Activated T-helper 2 cell treated with anti-CD3 and anti-CD28 coated beads, Interferon-gamma antibody, Interleukin-2, Interleukin-4, amounts not matched to agents 10 μg/mL and 5 μg/mL and 100 μg/mL, durations not matched to agents 14 hours and 24 hours and 36 hours (primary cell): ENCODE measurements around the gene TMEM52B. TPM values are rescaled to one million over a fixed set of nuclear protein-coding genes. Genes with fewer than 3 reads are reported as not detected.
A peak's percentile ranks its signal among the peaks of the same experiment; 100 is the strongest.

Experiments
- DNase-seq: peaks from one replicate; pipeline ENCODE4 v3.0.0; 2021; ENCODE audit warnings: low spot score
- H3K27ac Mint-ChIP-seq: one replicate; pipeline ENCODE4 v1.8.0; 2021; ENCODE audit warnings: mixed read lengths
- H3K27me3 Mint-ChIP-seq: one replicate; pipeline ENCODE4 v1.8.0; 2021; ENCODE audit warnings: low read depth, mixed read lengths
- H3K36me3 Mint-ChIP-seq: one replicate; pipeline ENCODE4 v1.8.0; 2021; ENCODE audit warnings: low read depth, mixed read lengths
- H3K4me1 Mint-ChIP-seq: one replicate; pipeline ENCODE4 v1.8.0; 2021; ENCODE audit warnings: low read depth, mixed read lengths
- H3K4me3 Mint-ChIP-seq: one replicate; pipeline ENCODE4 v1.8.0; 2021; ENCODE audit warnings: low read depth, mild to moderate bottlenecking, moderate library complexity, mixed read lengths
- H3K9me3 Mint-ChIP-seq: one replicate; pipeline ENCODE4 v1.8.0; 2021; ENCODE audit warnings: mixed read lengths
- intact Hi-C: fragments of 100-400 bp; cut with micrococcal nuclease; formaldehyde crosslinking; loops from one replicate; pipeline ENCODE4 v1.15.1; 2023
- total RNA-seq: library from RNA; stranded (reverse); gene quantifications from 2 replicates; pipeline ENCODE4 v1.2.3, GENCODE V29; 2022

Gene TMEM52B
- total RNA-seq, result not detected in 2 replicates

DNA sequence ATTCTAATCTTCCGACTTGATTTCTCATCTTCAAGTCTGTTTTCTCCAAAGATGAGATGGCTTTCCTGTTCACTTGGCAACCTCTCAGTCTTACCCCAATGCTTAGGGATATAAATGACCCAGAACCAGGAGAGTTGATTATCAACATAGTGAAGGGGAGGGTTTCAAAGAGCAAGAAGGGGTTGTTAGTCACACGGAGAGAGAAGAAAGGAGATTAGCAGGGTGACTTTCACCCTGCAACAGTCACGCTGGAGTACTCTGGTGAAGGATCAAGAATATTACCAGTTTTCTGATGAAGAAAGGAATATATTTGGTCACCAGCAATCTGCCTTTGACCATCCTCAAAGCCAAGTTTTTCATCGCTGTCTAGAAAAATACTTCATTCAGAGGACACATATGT is at the start of gene TMEM52B:
TMEM52B (plus strand) TSS at position 212 of the 400 bp plus-strand sequence. CDS start 543 bp downstream, outside the sequence.
- Mint-ChIP-seq H3K36me3 (no peaks in the 10 kb centered on the region), H3K9me3 (no peaks in the 10 kb centered on the region), H3K4me1 (no peaks in the 10 kb centered on the region), H3K27me3 (peaks cover 30% of the 10 kb centered on the region), H3K27ac (no peak within 1 kb of the TSS), H3K4me3 (no peak within 1 kb of the TSS)
- no peak for DNase-seq
- intact Hi-C loops, result no loop called here

DNA sequence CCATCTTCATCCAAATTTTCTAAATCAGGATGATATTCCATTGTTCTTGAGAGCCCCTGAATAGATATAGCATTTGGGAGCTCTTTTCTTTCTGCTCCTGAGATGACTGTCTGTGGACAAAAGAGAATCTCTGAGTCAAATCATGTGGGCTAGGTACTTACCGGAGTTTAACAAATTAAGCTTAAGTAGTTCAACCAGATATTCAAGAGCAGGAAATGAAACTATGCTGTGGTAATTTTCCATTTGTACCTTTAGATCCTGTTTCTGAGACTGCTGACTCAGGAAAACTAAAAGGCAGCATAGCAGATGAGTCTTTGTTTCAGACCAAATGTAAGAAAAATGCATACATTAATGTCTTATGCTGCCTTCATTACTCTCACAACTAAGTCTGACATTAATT is 48.8 kb upstream of the TMEM52B start, which contains the start of gene CLEC7A:
CLEC7A (minus strand) TSS at position 158 of the 400 bp plus-strand sequence; CDS start at position 41, 117 bp downstream.
- Mint-ChIP-seq H3K27me3 (peaks cover 34% of the 10 kb centered on the region), H3K4me3 (no peak within 1 kb of the TSS), H3K36me3 (no peaks in the 10 kb centered on the region), H3K9me3 (no peaks in the 10 kb centered on the region), H3K27ac (no peak within 1 kb of the TSS), H3K4me1 (peaks cover 15% of the 10 kb centered on the region)
- intact Hi-C loops, result no loop called here
- DNase-seq, result no peak

DNA sequence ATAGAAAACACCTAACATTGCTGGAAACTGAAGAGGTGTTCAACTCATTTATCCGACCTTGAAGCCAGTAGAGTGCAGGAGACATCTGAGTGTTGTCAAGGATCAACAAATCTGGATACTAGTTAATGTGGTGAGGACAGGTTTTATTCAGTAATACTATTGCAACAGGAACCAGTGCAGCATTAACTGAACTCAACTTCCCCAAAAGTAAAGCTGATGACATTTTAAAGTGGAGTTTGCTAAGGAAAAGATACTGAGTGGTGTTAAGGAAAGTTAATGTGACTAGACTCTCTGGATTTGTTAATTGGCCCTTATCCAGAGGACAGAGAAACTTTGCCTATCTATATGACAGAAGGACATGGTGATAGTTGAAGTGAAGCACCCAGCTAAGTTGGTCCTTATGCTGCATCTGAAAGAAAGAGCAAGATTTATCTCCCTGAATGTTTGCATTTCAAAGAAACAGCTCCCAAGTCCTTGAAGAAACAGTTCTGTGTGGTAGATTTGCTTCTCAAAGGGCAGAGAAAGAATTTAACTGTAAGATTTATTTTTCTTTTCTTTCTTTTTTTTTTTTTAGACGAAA is 47.6 kb upstream of the TMEM52B start:
- H3K27ac Mint-ChIP-seq, result no peak overlapping the region
- peaks cover 15% of the 10 kb centered on the region for H3K4me1 Mint-ChIP-seq
- intact Hi-C loops, result no loop called here

DNA sequence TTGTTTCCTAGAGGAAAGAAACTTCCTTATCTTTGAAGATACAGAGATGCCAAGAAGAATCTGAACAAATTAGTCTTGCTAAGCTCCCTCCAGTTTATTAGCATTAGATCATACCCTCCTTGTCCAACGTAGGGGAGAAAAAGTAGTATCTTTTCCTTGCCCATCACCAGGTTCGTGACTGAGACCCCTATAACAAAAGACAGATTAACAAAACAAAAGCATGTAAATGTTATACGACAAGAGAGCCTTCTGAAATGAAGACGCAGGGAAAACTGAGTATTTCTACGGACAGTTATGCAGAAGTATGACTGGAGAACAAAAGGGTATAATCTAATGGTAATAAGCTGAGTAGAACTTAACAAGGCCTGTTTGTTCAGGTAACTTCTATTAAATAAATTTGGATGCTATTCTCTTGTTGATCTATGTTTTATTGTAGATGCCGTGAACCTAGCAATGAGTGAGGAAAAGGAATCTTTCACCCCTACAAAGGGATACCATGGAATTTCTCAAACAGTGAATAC is 45.9 kb upstream of the TMEM52B start:
- Mint-ChIP-seq H3K27ac (no peak overlapping the region), H3K27me3 (peaks cover 25% of the 10 kb centered on the region), H3K36me3 (no peaks in the 10 kb centered on the region), H3K4me3 (no peak overlapping the region), H3K9me3 (no peaks in the 10 kb centered on the region), H3K4me1 (peaks cover 15% of the 10 kb centered on the region)
- intact Hi-C loops, result no loop called here
- no peak for DNase-seq

More for the DNA sequence above, 47.6 kb upstream of the TMEM52B start:
- H3K4me3 Mint-ChIP-seq, result no peak overlapping the region
- H3K27me3 Mint-ChIP-seq, result peaks cover 31% of the 10 kb centered on the region
- no peaks in the 10 kb centered on the region for H3K9me3 Mint-ChIP-seq
- no peak for DNase-seq
- H3K36me3 Mint-ChIP-seq, result no peaks in the 10 kb centered on the region

DNA sequence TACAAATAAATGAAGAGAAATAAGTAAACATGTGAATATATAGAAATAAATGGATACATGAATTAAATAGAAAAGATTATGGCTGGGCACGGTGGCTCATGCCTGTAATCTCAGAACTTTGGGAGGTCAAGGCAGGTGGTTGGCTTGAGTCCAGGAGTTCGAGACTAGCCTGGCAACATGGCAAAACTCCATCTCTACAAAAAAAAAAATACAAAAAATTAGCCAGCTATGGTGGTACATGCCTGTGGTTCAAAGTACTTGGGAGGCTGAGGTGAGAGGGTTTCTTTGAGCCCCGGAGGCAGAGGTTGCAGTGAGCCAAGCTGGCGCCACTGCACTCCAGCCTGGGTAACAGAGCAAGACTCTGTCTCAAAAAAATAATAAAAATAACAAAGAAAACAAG is 43.7 kb upstream of the TMEM52B start:
- H3K36me3 Mint-ChIP-seq, result no peaks in the 10 kb centered on the region
- intact Hi-C loops, result no loop called here
- H3K4me3 Mint-ChIP-seq, result no peak overlapping the region
- peaks cover 18% of the 10 kb centered on the region for H3K27me3 Mint-ChIP-seq
- H3K27ac Mint-ChIP-seq, result no peak overlapping the region
- no peak for DNase-seq
- H3K4me1 Mint-ChIP-seq, result peaks cover 7% of the 10 kb centered on the region
- no peaks in the 10 kb centered on the region for H3K9me3 Mint-ChIP-seq

DNA sequence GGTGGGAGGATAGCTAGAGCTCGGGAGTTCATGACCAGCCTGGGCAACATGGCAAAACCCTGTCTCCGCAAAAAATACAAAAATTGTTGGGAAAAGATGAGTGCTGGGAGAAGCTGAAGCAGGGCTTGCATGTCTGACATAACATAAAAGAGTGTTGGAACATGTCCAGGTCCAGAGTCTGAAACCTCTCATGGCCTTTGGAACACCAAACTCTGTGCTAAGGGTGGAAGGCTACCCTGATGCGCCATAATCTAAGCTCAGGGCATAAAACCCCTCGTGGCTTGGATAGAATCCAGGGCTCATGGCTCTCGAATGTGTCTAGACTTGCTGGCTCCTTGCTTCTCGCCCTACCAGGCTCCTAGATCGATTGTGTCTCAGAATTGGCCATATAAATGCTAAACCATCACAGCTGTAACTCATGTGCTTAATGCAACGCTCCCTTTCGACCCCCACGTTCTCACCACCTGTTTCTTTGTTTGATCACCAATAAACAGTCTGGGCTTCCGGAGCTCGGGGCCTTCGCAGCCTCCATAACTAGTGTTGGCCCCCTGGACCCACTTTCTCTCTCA is 42.1 kb upstream of the TMEM52B start:
- Mint-ChIP-seq H3K27ac (no peak overlapping the region), H3K36me3 (no peaks in the 10 kb centered on the region), H3K4me1 (no peaks in the 10 kb centered on the region), H3K9me3 (no peaks in the 10 kb centered on the region), H3K27me3 (peaks cover 18% of the 10 kb centered on the region), H3K4me3 (no peak overlapping the region)
- DNase-seq, result no peak
- intact Hi-C loops, result no loop called here

DNA sequence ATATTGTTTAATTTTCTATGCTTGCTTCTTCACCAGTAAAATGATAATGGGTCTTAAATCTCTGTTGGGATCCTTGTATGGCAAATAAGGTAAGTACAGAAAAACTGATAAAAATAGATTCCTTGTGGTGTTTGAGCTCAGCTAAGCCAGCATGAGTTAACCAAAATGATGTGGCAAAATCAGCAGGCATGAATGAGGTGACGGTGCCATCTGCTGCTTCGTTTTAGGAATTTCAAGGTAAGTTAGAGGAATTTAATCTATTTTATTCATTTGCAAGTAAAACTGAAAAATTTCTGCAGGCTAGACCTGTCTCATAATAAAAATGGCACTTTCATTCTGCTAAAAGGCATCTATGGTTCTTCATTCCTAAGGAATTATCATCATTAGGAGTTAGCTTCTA is 38.8 kb upstream of the TMEM52B start:
- Mint-ChIP-seq H3K4me3 (no peak overlapping the region), H3K27ac (no peak overlapping the region), H3K9me3 (no peaks in the 10 kb centered on the region), H3K4me1 (no peaks in the 10 kb centered on the region), H3K27me3 (peaks cover 37% of the 10 kb centered on the region), H3K36me3 (no peaks in the 10 kb centered on the region)
- intact Hi-C loops, result loop anchor here (1.0 to 5.0 kb wide), 4 partner anchors 107 to 390 kb away; no protein-coding TSS in a partner anchor
- DNase-seq, result peak; percentile 16

DNA sequence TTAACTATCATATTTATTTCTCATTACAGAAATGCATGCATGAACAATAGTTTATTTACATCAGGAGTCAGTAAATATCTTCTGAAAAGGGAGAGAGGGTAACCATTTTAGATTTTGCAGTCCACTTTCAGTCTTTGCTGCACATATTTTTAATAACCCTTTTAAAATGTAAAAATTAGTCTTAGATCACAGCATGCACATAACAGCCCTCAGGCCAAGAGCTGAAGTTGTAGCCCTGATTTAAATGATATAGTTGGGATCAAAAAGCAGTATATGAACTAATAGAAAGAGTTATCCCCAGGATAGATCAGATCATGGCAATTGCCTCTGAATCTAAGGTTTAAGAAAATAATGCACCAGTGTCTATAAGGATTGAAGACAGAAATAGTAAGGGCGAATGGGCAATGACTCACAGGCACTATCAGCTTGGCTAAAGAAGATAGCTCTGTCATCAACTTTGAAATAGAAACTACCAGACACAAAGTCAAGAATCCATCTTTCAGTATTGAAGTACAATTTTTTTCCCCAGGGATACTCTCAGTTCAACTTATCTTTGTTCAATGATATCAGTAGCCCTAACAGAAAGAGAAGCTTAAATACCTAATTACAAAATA is 35.7 kb upstream of the TMEM52B start:
- no peak for DNase-seq
- no peak overlapping the region for H3K4me3 Mint-ChIP-seq
- H3K4me1 Mint-ChIP-seq, result no peaks in the 10 kb centered on the region
- no peaks in the 10 kb centered on the region for H3K36me3 Mint-ChIP-seq
- H3K27me3 Mint-ChIP-seq, result peaks cover 28% of the 10 kb centered on the region
- no peak overlapping the region for H3K27ac Mint-ChIP-seq
- no peaks in the 10 kb centered on the region for H3K9me3 Mint-ChIP-seq
- intact Hi-C loops, result loop anchor here (5.0 kb wide), 2 partner anchors 201 to 331 kb away; no protein-coding TSS in a partner anchor

DNA sequence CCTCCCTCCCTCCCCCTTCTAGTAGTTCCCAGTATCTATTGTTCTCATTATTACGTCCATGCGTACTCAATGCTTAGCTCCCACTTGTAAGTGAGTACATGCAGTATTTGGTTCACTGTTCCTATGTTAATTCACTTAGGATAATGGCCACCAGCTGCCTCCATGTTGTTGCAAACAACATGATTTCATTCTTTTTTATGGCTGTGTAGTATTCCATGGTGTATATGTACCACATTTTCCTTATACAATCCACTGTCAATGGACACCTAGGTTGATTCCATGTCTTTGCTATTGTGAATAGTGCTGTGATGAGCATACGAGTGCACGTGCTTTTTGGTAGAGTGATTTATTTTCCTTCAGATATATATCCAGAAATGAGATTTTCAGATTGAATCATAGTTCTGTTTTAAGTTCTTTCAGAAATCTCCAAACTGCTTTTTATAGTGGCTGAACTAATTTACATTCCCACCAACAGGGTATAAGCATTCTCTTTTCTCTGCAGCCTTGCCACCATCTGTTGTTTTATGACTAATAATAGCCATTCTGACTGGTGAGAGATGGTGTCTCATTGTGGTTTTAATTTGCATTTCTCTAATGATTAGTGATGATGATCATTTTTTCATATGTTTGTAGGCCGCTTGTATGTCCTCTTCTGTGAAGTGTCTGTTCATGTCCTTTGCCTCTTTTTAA is 31.0 kb upstream of the TMEM52B start:
- Mint-ChIP-seq H3K27ac (no peak overlapping the region), H3K9me3 (no peaks in the 10 kb centered on the region), H3K36me3 (no peaks in the 10 kb centered on the region), H3K4me1 (no peaks in the 10 kb centered on the region), H3K4me3 (no peak overlapping the region), H3K27me3 (peaks cover 41% of the 10 kb centered on the region)
- DNase-seq, result no peak
- intact Hi-C loops, result loop anchor here (5.0 kb wide), 1 partner anchor 96 kb away; no protein-coding TSS in a partner anchor

DNA sequence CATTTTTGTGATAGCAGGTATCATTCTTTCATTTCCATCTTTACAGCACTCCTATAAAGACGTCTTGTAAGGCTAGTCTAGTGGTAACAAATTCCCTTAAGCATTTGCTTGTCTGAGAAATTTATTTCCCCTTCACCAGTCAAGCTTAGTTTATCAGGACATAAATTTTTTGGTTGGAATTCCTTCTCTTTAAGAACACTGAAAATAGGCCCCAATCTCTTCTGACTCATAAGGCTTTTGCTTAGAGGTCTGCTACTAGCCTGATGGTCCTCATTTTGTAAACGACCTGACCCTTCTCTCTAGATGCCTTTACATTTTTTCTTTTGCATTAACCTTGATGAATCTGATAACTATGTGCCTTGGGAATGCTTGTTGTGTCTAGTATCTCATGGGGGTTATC is 27.2 kb upstream of the TMEM52B start:
- no peak for DNase-seq
- peaks cover 8% of the 10 kb centered on the region for H3K4me1 Mint-ChIP-seq
- H3K27me3 Mint-ChIP-seq, result peaks cover 33% of the 10 kb centered on the region
- H3K4me3 Mint-ChIP-seq, result no peak overlapping the region
- H3K27ac Mint-ChIP-seq, result no peak overlapping the region
- intact Hi-C loops, result loop anchor here (2.0 to 10.0 kb wide), 5 partner anchors 39 to 1335 kb away; partner anchors contain the start of gene GABARAPL1
- no peaks in the 10 kb centered on the region for H3K36me3 Mint-ChIP-seq
- H3K9me3 Mint-ChIP-seq, result no peaks in the 10 kb centered on the region

DNA sequence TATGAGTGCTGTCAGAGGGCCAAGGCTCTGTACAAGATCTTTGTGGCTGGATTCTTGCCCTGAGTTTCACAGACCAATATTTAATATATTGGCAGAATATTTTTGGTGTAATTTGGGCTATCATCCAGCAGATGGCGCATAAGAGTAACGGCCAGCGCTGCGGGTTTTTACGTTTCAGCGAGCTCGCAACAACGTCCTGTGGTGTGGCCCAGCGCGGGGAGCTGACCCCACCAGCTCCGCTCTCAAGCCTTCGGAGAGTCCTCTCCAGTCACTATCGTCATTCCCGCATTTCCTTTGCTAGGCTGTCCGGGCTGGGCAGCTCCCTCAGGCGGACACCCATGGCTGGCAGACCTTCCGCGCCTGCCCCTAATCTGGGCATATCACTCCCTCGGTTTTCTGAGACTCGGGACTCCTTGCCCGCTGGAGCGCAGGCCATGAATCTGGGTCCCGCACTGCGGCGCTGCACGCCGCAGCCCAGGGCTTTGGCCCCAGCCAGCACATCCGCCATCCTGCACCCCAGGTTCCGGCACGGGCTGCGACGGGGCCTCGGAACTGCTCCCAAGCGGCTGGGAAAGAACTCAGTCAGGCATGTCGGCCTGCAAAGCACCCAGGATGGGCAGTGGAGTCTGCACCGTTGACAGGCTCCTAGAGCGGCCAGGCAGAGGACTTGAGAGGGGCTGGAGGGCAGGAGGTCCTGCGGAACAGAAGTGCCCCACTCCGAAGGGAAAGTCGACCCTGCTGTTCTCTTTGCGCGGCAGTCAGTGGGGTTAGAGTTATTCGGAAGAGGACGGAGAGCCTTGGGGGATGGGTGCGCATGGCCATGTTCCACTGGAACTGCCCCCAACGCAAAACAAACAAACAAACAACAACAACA is 25.3 kb upstream of the TMEM52B start:
- DNase-seq, result peak; percentile 33
- no peaks in the 10 kb centered on the region for H3K9me3 Mint-ChIP-seq
- H3K36me3 Mint-ChIP-seq, result no peaks in the 10 kb centered on the region
- peak overlapping the region; percentile 82 for H3K4me3 Mint-ChIP-seq
- intact Hi-C loops, result loop anchor here (2.0 to 10.0 kb wide), 5 partner anchors 37 to 1333 kb away; partner anchors contain the start of gene GABARAPL1
- H3K27ac Mint-ChIP-seq, result no peak overlapping the region
- H3K27me3 Mint-ChIP-seq, result peaks cover 39% of the 10 kb centered on the region
- H3K4me1 Mint-ChIP-seq, result peaks cover 8% of the 10 kb centered on the region

DNA sequence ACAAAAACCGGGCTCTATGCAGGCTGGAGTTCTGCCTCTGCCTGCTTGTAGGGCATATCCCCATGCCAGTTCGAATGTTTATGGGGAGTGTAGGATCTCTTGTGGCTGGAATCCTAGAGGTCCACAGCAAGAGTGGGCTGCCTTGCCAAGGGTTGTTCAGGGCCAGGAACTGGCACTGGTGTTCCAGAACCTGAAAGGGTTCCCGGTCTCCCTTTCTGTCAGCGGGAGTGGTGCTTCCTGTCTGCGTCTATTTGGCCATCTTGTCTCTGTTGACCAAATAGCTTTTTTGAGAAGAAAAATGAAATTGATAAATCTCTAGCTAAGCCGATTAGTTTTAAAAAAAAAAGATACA is 24.7 kb upstream of the TMEM52B start:
- peak overlapping the region; percentile 82 for H3K4me3 Mint-ChIP-seq
- intact Hi-C loops, result loop anchor here (5.0 to 10.0 kb wide), 3 partner anchors 61 to 408 kb away; partner anchors contain the start of gene GABARAPL1
- H3K36me3 Mint-ChIP-seq, result no peaks in the 10 kb centered on the region
- H3K4me1 Mint-ChIP-seq, result peaks cover 8% of the 10 kb centered on the region
- DNase-seq, result no peak
- peaks cover 40% of the 10 kb centered on the region for H3K27me3 Mint-ChIP-seq
- H3K9me3 Mint-ChIP-seq, result no peaks in the 10 kb centered on the region
- no peak overlapping the region for H3K27ac Mint-ChIP-seq
